ENCODE measurements around the gene GSK3B. TPM values are rescaled to one million over a fixed set of nuclear protein-coding genes. Genes with fewer than 3 reads are reported as not detected.

GSK3B gene
- total and polyA plus RNA-seq, 2 experiments from 2014 or later = 29.0 to 45.3 TPM

DNA sequence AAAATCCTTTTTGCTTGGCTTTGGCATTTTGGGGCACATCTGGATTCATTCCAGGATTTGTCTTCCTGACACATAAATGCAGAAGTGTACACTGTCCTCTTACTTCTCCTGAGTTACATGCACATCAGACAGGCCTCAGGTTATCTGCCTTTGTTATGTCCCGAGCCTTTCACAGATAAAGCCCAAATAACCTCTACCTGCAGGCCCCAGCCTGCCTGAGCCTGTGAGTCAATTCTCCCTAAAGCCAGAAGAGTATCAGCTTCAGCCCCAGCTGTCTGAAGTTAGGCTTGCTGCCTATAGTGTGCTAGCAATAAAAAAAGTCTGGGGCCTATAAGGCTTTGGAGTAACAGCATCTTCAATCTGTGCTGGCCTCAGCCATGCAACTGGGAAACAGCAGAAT, 17.7 kb upstream of the GSK3B start:
- Histone ChIP-seq H3F3A (replicated peaks; ENCODE audit: low read depth) (no peaks in the 10 kb centered on the region), H2AFZ (no peak overlapping the region), H3K79me2 (replicated peaks; ENCODE audit: insufficient read depth) (no peaks in the 10 kb centered on the region), H4K20me1 (replicated peaks; ENCODE audit: insufficient read depth) (no peaks in the 10 kb centered on the region), H3K4me2 (no peak overlapping the region), H3K27me3 (ENCODE audit: insufficient read depth) (no peaks in the 10 kb centered on the region), H3K9me2 (ENCODE audit: insufficient read depth) (no peaks in the 10 kb centered on the region), H3K4me3 (no peak overlapping the region), H3K36me3 (ENCODE audit: insufficient read depth) (no peaks in the 10 kb centered on the region), H3K4me1 (ENCODE audit: insufficient read depth) (no peaks in the 10 kb centered on the region), H3K27ac (ENCODE audit: low read depth) (no peak overlapping the region)
- no peak for TF ChIP-seq ZNF331 (CRISPR knock-in tag; IDR thresholded peaks at IDR 0.05; ENCODE audit: low read depth)
- no peak for TF ChIP-seq CTCF (conservative IDR thresholded peaks at IDR 0.05; ENCODE audit: low read depth in 2 of 2)
- TF ChIP-seq, protein P1, sequence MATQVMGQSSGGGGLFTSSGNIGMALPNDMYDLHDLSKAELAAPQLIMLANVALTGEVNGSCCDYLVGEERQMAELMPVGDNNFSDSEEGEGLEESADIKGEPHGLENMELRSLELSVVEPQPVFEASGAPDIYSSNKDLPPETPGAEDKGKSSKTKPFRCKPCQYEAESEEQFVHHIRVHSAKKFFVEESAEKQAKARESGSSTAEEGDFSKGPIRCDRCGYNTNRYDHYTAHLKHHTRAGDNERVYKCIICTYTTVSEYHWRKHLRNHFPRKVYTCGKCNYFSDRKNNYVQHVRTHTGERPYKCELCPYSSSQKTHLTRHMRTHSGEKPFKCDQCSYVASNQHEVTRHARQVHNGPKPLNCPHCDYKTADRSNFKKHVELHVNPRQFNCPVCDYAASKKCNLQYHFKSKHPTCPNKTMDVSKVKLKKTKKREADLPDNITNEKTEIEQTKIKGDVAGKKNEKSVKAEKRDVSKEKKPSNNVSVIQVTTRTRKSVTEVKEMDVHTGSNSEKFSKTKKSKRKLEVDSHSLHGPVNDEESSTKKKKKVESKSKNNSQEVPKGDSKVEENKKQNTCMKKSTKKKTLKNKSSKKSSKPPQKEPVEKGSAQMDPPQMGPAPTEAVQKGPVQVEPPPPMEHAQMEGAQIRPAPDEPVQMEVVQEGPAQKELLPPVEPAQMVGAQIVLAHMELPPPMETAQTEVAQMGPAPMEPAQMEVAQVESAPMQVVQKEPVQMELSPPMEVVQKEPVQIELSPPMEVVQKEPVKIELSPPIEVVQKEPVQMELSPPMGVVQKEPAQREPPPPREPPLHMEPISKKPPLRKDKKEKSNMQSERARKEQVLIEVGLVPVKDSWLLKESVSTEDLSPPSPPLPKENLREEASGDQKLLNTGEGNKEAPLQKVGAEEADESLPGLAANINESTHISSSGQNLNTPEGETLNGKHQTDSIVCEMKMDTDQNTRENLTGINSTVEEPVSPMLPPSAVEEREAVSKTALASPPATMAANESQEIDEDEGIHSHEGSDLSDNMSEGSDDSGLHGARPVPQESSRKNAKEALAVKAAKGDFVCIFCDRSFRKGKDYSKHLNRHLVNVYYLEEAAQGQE (IDR thresholded peaks at IDR 0.05; ENCODE audit: unreplicated experiment) = no peak
- no peak for TF ChIP-seq STAT1 (IDR thresholded peaks at IDR 0.05; ENCODE audit: unreplicated experiment)
- TF ChIP-seq POLR2AphosphoS5 (IDR thresholded peaks at IDR 0.05; ENCODE audit: low read depth) = no peak
- TF ChIP-seq, protein P2, sequence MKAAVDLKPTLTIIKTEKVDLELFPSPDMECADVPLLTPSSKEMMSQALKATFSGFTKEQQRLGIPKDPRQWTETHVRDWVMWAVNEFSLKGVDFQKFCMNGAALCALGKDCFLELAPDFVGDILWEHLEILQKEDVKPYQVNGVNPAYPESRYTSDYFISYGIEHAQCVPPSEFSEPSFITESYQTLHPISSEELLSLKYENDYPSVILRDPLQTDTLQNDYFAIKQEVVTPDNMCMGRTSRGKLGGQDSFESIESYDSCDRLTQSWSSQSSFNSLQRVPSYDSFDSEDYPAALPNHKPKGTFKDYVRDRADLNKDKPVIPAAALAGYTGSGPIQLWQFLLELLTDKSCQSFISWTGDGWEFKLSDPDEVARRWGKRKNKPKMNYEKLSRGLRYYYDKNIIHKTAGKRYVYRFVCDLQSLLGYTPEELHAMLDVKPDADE (IDR thresholded peaks at IDR 0.05) = no peak
- TF ChIP-seq EZH2phosphoT487 (IDR thresholded peaks at IDR 0.05; ENCODE audit: unreplicated experiment) = no peak
- TF ChIP-seq CREB1 (CRISPR knock-in tag; IDR thresholded peaks at IDR 0.05; ENCODE audit: low read depth) = no peak
- TF ChIP-seq NANOG (IDR thresholded peaks at IDR 0.05; ENCODE audit: borderline replicate concordance) = no peak
- no peak for TF ChIP-seq ZNF114 (CRISPR knock-in tag; IDR thresholded peaks at IDR 0.05)
- Mint-ChIP-seq H3K27me3 (ENCODE audit: insufficient read depth, low read depth, poor library complexity) (no peaks in the 10 kb centered on the region), H3K27ac (no peak overlapping the region), H3K4me1 (peaks cover 2% of the 10 kb centered on the region; the same call in 1 of the 3 replicates), H3K36me3 (ENCODE audit: low read depth) (peaks cover 2% of the 10 kb centered on the region; the same call in 2 of the 3 replicates), H3K4me3 (no peak overlapping the region), H3K9me3 (peaks cover 7% of the 10 kb centered on the region)
- DNase-seq (ENCODE audit: low spot score) (no peak), ATAC-seq (no peak)

- Mint-ChIP-seq H3K27ac (no peak overlapping the region), H3K27me3 (ENCODE audit: insufficient read depth, low read depth, poor library complexity) (peaks cover 3% of the 10 kb centered on the region), H3K9me3 (no peaks in the 10 kb centered on the region), H3K4me3 (no peak overlapping the region), H3K36me3 (ENCODE audit: low read depth) (peaks cover 30% of the 10 kb centered on the region), H3K4me1 (no peaks in the 10 kb centered on the region)
- Histone ChIP-seq H3K4me2 (no peak overlapping the region), H3K9me2 (ENCODE audit: insufficient read depth) (no peaks in the 10 kb centered on the region), H3K36me3 (ENCODE audit: insufficient read depth) (peaks cover 6% of the 10 kb centered on the region), H2AFZ (no peak overlapping the region), H3F3A (replicated peaks; ENCODE audit: low read depth) (no peaks in the 10 kb centered on the region), H4K20me1 (replicated peaks; ENCODE audit: insufficient read depth) (no peaks in the 10 kb centered on the region; the same call in 1 of the 2 replicates), H3K79me2 (replicated peaks; ENCODE audit: insufficient read depth) (peaks cover 27% of the 10 kb centered on the region), H3K27me3 (ENCODE audit: insufficient read depth) (no peaks in the 10 kb centered on the region), H3K27ac (ENCODE audit: low read depth) (no peak overlapping the region), H3K4me3 (no peak overlapping the region), H3K4me1 (ENCODE audit: insufficient read depth) (no peaks in the 10 kb centered on the region)
- DNase-seq (ENCODE audit: low spot score) (no peak), ATAC-seq (no peak)
- TF ChIP-seq POLR2AphosphoS5 (IDR thresholded peaks at IDR 0.05; ENCODE audit: low read depth) = no peak
These were observed 9.0 kb upstream of the GSK3B start for GRCh38 chr3:120103276-120103675.

Measured in GM23338 (cell line).